ENCODE results near the gene PLCH1. TPM values are rescaled to one million over a fixed set of nuclear protein-coding genes. Genes with fewer than 3 reads are reported as not detected.

The PLCH1 gene
- total RNA-seq, 1 experiment from 2014 or later = 3.8 TPM

- H4K20me1 ChIP-seq (ENCODE audit: insufficient read depth) = no peaks in the 10 kb centered on the region
- no peak overlapping the region for H3K4me3 ChIP-seq (replicated peaks in 1 of 2; ENCODE audit: low read depth in 1 of 2, low read length in 2 of 2)
- no peak overlapping the region for H3K27ac ChIP-seq (ENCODE audit: low read depth, low read length)
- RAD21 ChIA-PET (ENCODE audit: low non-redundant PET in 1 of 2, low total read pairs in 2 of 2, uncharacterized antibody in 2 of 2, unreplicated experiment in 2 of 2) = no interaction called here
- no peak for ATAC-seq
- H3K9me3 ChIP-seq (ENCODE audit: control insufficient read depth in 1 of 2, insufficient read depth in 1 of 2, low read depth in 1 of 2, low read length in 2 of 2) = no peaks in the 10 kb centered on the region
- H3K4me1 ChIP-seq (ENCODE audit: control insufficient read depth in 1 of 2, insufficient read depth in 2 of 2, low read length in 2 of 2) = no peaks in the 10 kb centered on the region
- no peak for DNase-seq (ENCODE audit: low read depth, low spot score)
- CTCF ChIA-PET = no interaction called here
- H3K27me3 ChIP-seq (ENCODE audit: insufficient read depth, low read length) = no peaks in the 10 kb centered on the region
- no TSS peak for BruUV-seq (replicated peaks)
- no peaks in the 10 kb centered on the region for H3K36me3 ChIP-seq (ENCODE audit: control insufficient read depth in 1 of 2, insufficient read depth in 2 of 2, low read length in 2 of 2)
- no peak overlapping the region for H3K4me2 ChIP-seq (ENCODE audit: low read length)
- H2AFZ ChIP-seq (ENCODE audit: low read depth, low read length, poor library complexity, severe bottlenecking) = no peak overlapping the region
- H3K9ac ChIP-seq (ENCODE audit: low read length) = no peak overlapping the region
- H3K79me2 ChIP-seq (ENCODE audit: insufficient read depth, low read length) = no peaks in the 10 kb centered on the region
- TF ChIP-seq SRF (IDR thresholded peaks at IDR 0.05; ENCODE audit: low read depth) (no peak), SP1 (IDR thresholded peaks at IDR 0.05; ENCODE audit: low read depth) (no peak), EZH2phosphoT487 (IDR thresholded peaks at IDR 0.05; ENCODE audit: borderline replicate concordance) (no peak)
- H3K9me2 ChIP-seq (ENCODE audit: insufficient read depth) = no peaks in the 10 kb centered on the region
- intact Hi-C loops (cut with micrococcal nuclease) = no loop called here
- POLR2A ChIA-PET = no interaction called here
Measured at GRCh38 chr3:155453512-155453911, 291.4 kb downstream of the PLCH1 start.

GRCh38 chr3:155449613-155450267, 295.1 kb downstream of the PLCH1 start:
- H2AFZ ChIP-seq (ENCODE audit: low read depth, low read length, poor library complexity, severe bottlenecking) = no peak overlapping the region
- intact Hi-C loops (cut with micrococcal nuclease) = no loop called here
- DNase-seq (ENCODE audit: low read depth, low spot score) = no peak
- H3K9me3 ChIP-seq (ENCODE audit: control insufficient read depth in 1 of 2, insufficient read depth in 1 of 2, low read depth in 1 of 2, low read length in 2 of 2) = no peaks in the 10 kb centered on the region
- no peaks in the 10 kb centered on the region for H3K27me3 ChIP-seq (ENCODE audit: insufficient read depth, low read length)
- no peaks in the 10 kb centered on the region for H3K79me2 ChIP-seq (ENCODE audit: insufficient read depth, low read length)
- RAD21 ChIA-PET (ENCODE audit: low non-redundant PET in 1 of 2, low total read pairs in 2 of 2, uncharacterized antibody in 2 of 2, unreplicated experiment in 2 of 2) = no interaction called here
- H3K4me1 ChIP-seq (ENCODE audit: control insufficient read depth in 1 of 2, insufficient read depth in 2 of 2, low read length in 2 of 2) = no peaks in the 10 kb centered on the region
- no TSS peak for BruUV-seq (replicated peaks)
- H4K20me1 ChIP-seq (ENCODE audit: insufficient read depth) = no peaks in the 10 kb centered on the region
- H3K4me2 ChIP-seq (ENCODE audit: low read length) = no peak overlapping the region
- no peak overlapping the region for H3K27ac ChIP-seq (ENCODE audit: low read depth, low read length)
- H3K4me3 ChIP-seq (replicated peaks in 1 of 2; ENCODE audit: low read depth in 1 of 2, low read length in 2 of 2) = no peak overlapping the region
- ATAC-seq = no peak
- CTCF ChIA-PET = no interaction called here
- TF ChIP-seq ELF1 (IDR thresholded peaks at IDR 0.05; ENCODE audit: borderline replicate concordance, low read depth) (no peak), SRF (IDR thresholded peaks at IDR 0.05; ENCODE audit: low read depth) (no peak), ZBTB33 (IDR thresholded peaks at IDR 0.05; ENCODE audit: extremely low read depth, insufficient replicate concordance, low read length) (no peak), MAX (IDR thresholded peaks at IDR 0.05) (no peak), SP1 (IDR thresholded peaks at IDR 0.05; ENCODE audit: low read depth) (no peak), CBX3 (IDR thresholded peaks at IDR 0.05; ENCODE audit: low read depth) (no peak), YY1 (IDR thresholded peaks at IDR 0.05; ENCODE audit: extremely low read depth, insufficient replicate concordance, low read depth, low read length) (no peak), FOSL1 (IDR thresholded peaks at IDR 0.05; ENCODE audit: low read depth) (no peak), POLR2AphosphoS5 (IDR thresholded peaks at IDR 0.05; ENCODE audit: low read depth, low read length) (no peak), ZFX (IDR thresholded peaks at IDR 0.05) (no peak), SIN3A (IDR thresholded peaks at IDR 0.05; ENCODE audit: low read depth) (no peak), REST (IDR thresholded peaks at IDR 0.05; ENCODE audit: low read depth) (no peak)
- no peak overlapping the region for H3K9ac ChIP-seq (ENCODE audit: low read length)
- H3K9me2 ChIP-seq (ENCODE audit: insufficient read depth) = no peaks in the 10 kb centered on the region
- POLR2A ChIA-PET = no interaction called here
- no peaks in the 10 kb centered on the region for H3K36me3 ChIP-seq (ENCODE audit: control insufficient read depth in 1 of 2, insufficient read depth in 2 of 2, low read length in 2 of 2)
